ENCODE data around the gene TMEM232. TPM values are rescaled to one million over a fixed set of nuclear protein-coding genes. Genes with fewer than 3 reads are reported as not detected.
A peak's percentile ranks its signal among the peaks of the same experiment; 100 is the strongest.

Gene TMEM232
- total RNA-seq, 2 donors from 2014 or later: 3.1 to 4.0 TPM

GRCh38 chr5:110458313-110458712 is 268.2 kb downstream of the TMEM232 start:
- Mint-ChIP-seq H3K9me3 (no peaks in the 10 kb centered on the region), H3K27ac (no peak overlapping the region), H3K36me3 (ENCODE audit: insufficient read depth in 2 of 2) (no peaks in the 10 kb centered on the region), H3K4me3 (no peak overlapping the region), H3K27me3 (ENCODE audit: low read depth) (no peaks in the 10 kb centered on the region), H3K4me1 (ENCODE audit: low read depth) (no peaks in the 10 kb centered on the region)
- ATAC-seq (replicated peaks in 1 of 2) (no peak), DNase-seq (no peak)

- Mint-ChIP-seq H3K9me3 (no peaks in the 10 kb centered on the region), H3K36me3 (ENCODE audit: insufficient read depth in 2 of 2) (no peaks in the 10 kb centered on the region), H3K27me3 (ENCODE audit: low read depth) (peaks cover 5% of the 10 kb centered on the region), H3K27ac (no peak overlapping the region), H3K4me1 (ENCODE audit: low read depth) (no peaks in the 10 kb centered on the region), H3K4me3 (no peak overlapping the region)
- ATAC-seq (replicated peaks in 1 of 2): no peak
- DNase-seq: no peak
Measured at GRCh38 chr5:110442856-110443255, 283.6 kb downstream of the TMEM232 start.

GRCh38 chr5:110441035-110441434 is 285.4 kb downstream of the TMEM232 start:
- Mint-ChIP-seq H3K27me3 (ENCODE audit: low read depth) (peaks cover 2% of the 10 kb centered on the region), H3K4me1 (ENCODE audit: low read depth) (no peaks in the 10 kb centered on the region), H3K4me3 (no peak overlapping the region), H3K9me3 (no peaks in the 10 kb centered on the region), H3K27ac (no peak overlapping the region), H3K36me3 (ENCODE audit: insufficient read depth in 2 of 2) (no peaks in the 10 kb centered on the region)
- DNase-seq: no peak
- peak in 1 of 2 donors; percentile 47 for ATAC-seq (replicated peaks in 1 of 2)

- peaks cover 6% of the 10 kb centered on the region for H3K27me3 Mint-ChIP-seq (ENCODE audit: low read depth)
- no peak overlapping the region for H3K27ac Mint-ChIP-seq
- H3K9me3 Mint-ChIP-seq: no peaks in the 10 kb centered on the region
- no peaks in the 10 kb centered on the region for H3K4me1 Mint-ChIP-seq (ENCODE audit: low read depth)
- no peaks in the 10 kb centered on the region for H3K36me3 Mint-ChIP-seq (ENCODE audit: insufficient read depth in 2 of 2)
- no peak for ATAC-seq (replicated peaks in 1 of 2)
- no peak for DNase-seq
- no peak overlapping the region for H3K4me3 Mint-ChIP-seq
Measured at GRCh38 chr5:110440058-110440457, 286.4 kb downstream of the TMEM232 start.

- ATAC-seq (replicated peaks in 1 of 2) (no peak), DNase-seq (no peak)
- Mint-ChIP-seq H3K4me1 (ENCODE audit: low read depth) (no peaks in the 10 kb centered on the region), H3K27me3 (ENCODE audit: low read depth) (peaks cover 12% of the 10 kb centered on the region), H3K9me3 (no peaks in the 10 kb centered on the region), H3K4me3 (no peak overlapping the region), H3K27ac (no peak overlapping the region), H3K36me3 (ENCODE audit: insufficient read depth in 2 of 2) (no peaks in the 10 kb centered on the region)
Measured at GRCh38 chr5:110439296-110439695, 287.2 kb downstream of the TMEM232 start.

- Mint-ChIP-seq H3K36me3 (ENCODE audit: insufficient read depth in 2 of 2) (no peaks in the 10 kb centered on the region), H3K4me1 (ENCODE audit: low read depth) (no peaks in the 10 kb centered on the region), H3K4me3 (no peak overlapping the region), H3K27me3 (ENCODE audit: low read depth) (peaks cover 15% of the 10 kb centered on the region), H3K9me3 (peaks cover 2 to 3% of the 10 kb centered on the region in 2 donors), H3K27ac (no peak overlapping the region)
- ATAC-seq (replicated peaks in 1 of 2) (no peak), DNase-seq (no peak)
Measured at GRCh38 chr5:110435207-110435606, 291.3 kb downstream of the TMEM232 start.

- Mint-ChIP-seq H3K4me3 (no peak overlapping the region), H3K9me3 (peaks cover 2 to 3% of the 10 kb centered on the region in 2 donors), H3K27ac (no peak overlapping the region), H3K27me3 (ENCODE audit: low read depth) (peaks cover 15% of the 10 kb centered on the region), H3K36me3 (ENCODE audit: insufficient read depth in 2 of 2) (no peaks in the 10 kb centered on the region), H3K4me1 (ENCODE audit: low read depth) (no peaks in the 10 kb centered on the region)
- DNase-seq (no peak), ATAC-seq (replicated peaks in 1 of 2) (no peak)
Measured at GRCh38 chr5:110431603-110432002, 294.9 kb downstream of the TMEM232 start.

- H3K27me3 Mint-ChIP-seq (ENCODE audit: low read depth): no peaks in the 10 kb centered on the region
- no peak for ATAC-seq (replicated peaks in 1 of 2)
- DNase-seq: peak in 1 of 2 donors; percentile 7
- H3K4me1 Mint-ChIP-seq (ENCODE audit: low read depth): peaks cover 15% of the 10 kb centered on the region
- H3K36me3 Mint-ChIP-seq (ENCODE audit: insufficient read depth in 2 of 2): no peaks in the 10 kb centered on the region
- H3K9me3 Mint-ChIP-seq: no peaks in the 10 kb centered on the region
- H3K4me3 Mint-ChIP-seq: no peak overlapping the region
- no peak overlapping the region for H3K27ac Mint-ChIP-seq
Measured at GRCh38 chr5:110414360-110414759, 312.1 kb downstream of the TMEM232 start.

- Mint-ChIP-seq H3K27ac (no peak overlapping the region), H3K4me3 (no peak overlapping the region)
Measured at GRCh38 chr5:110413856-110414255, 312.6 kb downstream of the TMEM232 start.

GRCh38 chr5:110409571-110409970 is 316.9 kb downstream of the TMEM232 start:
- Mint-ChIP-seq H3K4me1 (ENCODE audit: low read depth) (peaks cover 11% of the 10 kb centered on the region), H3K27ac (no peak overlapping the region), H3K27me3 (ENCODE audit: low read depth) (no peaks in the 10 kb centered on the region), H3K36me3 (ENCODE audit: insufficient read depth in 2 of 2) (no peaks in the 10 kb centered on the region), H3K9me3 (no peaks in the 10 kb centered on the region), H3K4me3 (no peak overlapping the region)
- DNase-seq (no peak), ATAC-seq (replicated peaks in 1 of 2) (no peak)

More at GRCh38 chr5:110413856-110414255, 312.6 kb downstream of the TMEM232 start:
- Mint-ChIP-seq H3K9me3 (no peaks in the 10 kb centered on the region), H3K4me1 (ENCODE audit: low read depth) (peaks cover 15% of the 10 kb centered on the region), H3K27me3 (ENCODE audit: low read depth) (no peaks in the 10 kb centered on the region), H3K36me3 (ENCODE audit: insufficient read depth in 2 of 2) (no peaks in the 10 kb centered on the region)
- ATAC-seq (replicated peaks in 1 of 2): no peak
- DNase-seq: no peak

GRCh38 chr5:110402562-110402961 is 323.9 kb downstream of the TMEM232 start:
- H3K4me1 Mint-ChIP-seq (ENCODE audit: low read depth): no peaks in the 10 kb centered on the region
- ATAC-seq (replicated peaks in 1 of 2) (no peak), DNase-seq (no peak)
- no peaks in the 10 kb centered on the region for H3K36me3 Mint-ChIP-seq (ENCODE audit: insufficient read depth in 2 of 2)
- H3K9me3 Mint-ChIP-seq: no peaks in the 10 kb centered on the region
- no peak overlapping the region for H3K27ac Mint-ChIP-seq
- H3K4me3 Mint-ChIP-seq: no peak overlapping the region
- H3K27me3 Mint-ChIP-seq (ENCODE audit: low read depth): peaks cover 7% of the 10 kb centered on the region

GRCh38 chr5:110401881-110402280 is 324.6 kb downstream of the TMEM232 start:
- Mint-ChIP-seq H3K27ac (no peak overlapping the region), H3K36me3 (ENCODE audit: insufficient read depth in 2 of 2) (no peaks in the 10 kb centered on the region), H3K4me1 (ENCODE audit: low read depth) (no peaks in the 10 kb centered on the region), H3K9me3 (no peaks in the 10 kb centered on the region), H3K27me3 (ENCODE audit: low read depth) (peaks cover 7% of the 10 kb centered on the region), H3K4me3 (no peak overlapping the region)
- no peak for ATAC-seq (replicated peaks in 1 of 2)
- no peak for DNase-seq

GRCh38 chr5:110398951-110399350 is 327.5 kb downstream of the TMEM232 start:
- Mint-ChIP-seq H3K27ac (no peak overlapping the region), H3K36me3 (ENCODE audit: insufficient read depth in 2 of 2) (no peaks in the 10 kb centered on the region), H3K9me3 (no peaks in the 10 kb centered on the region), H3K27me3 (ENCODE audit: low read depth) (peaks cover 7% of the 10 kb centered on the region), H3K4me3 (no peak overlapping the region), H3K4me1 (ENCODE audit: low read depth) (no peaks in the 10 kb centered on the region)
- ATAC-seq (replicated peaks in 1 of 2) (no peak), DNase-seq (no peak)

GRCh38 chr5:110397281-110397680 is 329.2 kb downstream of the TMEM232 start:
- no peak overlapping the region for H3K27ac Mint-ChIP-seq
- DNase-seq (no peak), ATAC-seq (replicated peaks in 1 of 2) (no peak)
- peaks cover 7% of the 10 kb centered on the region for H3K27me3 Mint-ChIP-seq (ENCODE audit: low read depth)
- H3K4me1 Mint-ChIP-seq (ENCODE audit: low read depth): no peaks in the 10 kb centered on the region
- H3K36me3 Mint-ChIP-seq (ENCODE audit: insufficient read depth in 2 of 2): no peaks in the 10 kb centered on the region
- H3K4me3 Mint-ChIP-seq: no peak overlapping the region
- H3K9me3 Mint-ChIP-seq: no peaks in the 10 kb centered on the region

All from activated T-cell treated with anti-CD3 and anti-CD28 coated beads, Interleukin-2, amount 50 U/mL, for 72 hours (primary cell).